Neural cell (in vitro differentiated cells): ENCODE measurements around the gene CCDC30. TPM values are rescaled to one million over a fixed set of nuclear protein-coding genes. Genes with fewer than 3 reads are reported as not detected.
A peak's percentile ranks its signal among the peaks of the same experiment; 100 is the strongest.

Experiments
- H2AFZ ChIP-seq: fragments of 200-600, 300-800 bp; sonication (generic), shearing (Covaris generic); 2 replicates; pipeline ENCODE4 v1.6.0; 2014; ENCODE audit warnings: low read depth, mild to moderate bottlenecking, antibody characterized with exemption, low read length, moderate library complexity
- H3F3A ChIP-seq: fragments of 200-600 bp; shearing (Covaris generic); 2 replicates; pipeline ENCODE4 v1.6.1; 2016; ENCODE audit warnings: mild to moderate bottlenecking, moderate library complexity, mixed read lengths, antibody characterized with exemption, low read length; ENCODE audit not compliant: insufficient read depth, poor library complexity, severe bottlenecking
- H3K27ac ChIP-seq: fragments of 200-600, 300-800 bp; sonication (generic), shearing (Covaris generic); 2 replicates; pipeline ENCODE4 v1.5.1; 2014; ENCODE audit warnings: mild to moderate bottlenecking, low read length, moderate library complexity
- H3K27me3 ChIP-seq: fragments of 300-800, 200-600 bp; sonication (generic), shearing (Covaris generic); 2 replicates; pipeline ENCODE4 v1.6.0; 2014; ENCODE audit warnings: mild to moderate bottlenecking, low read depth, low read length, moderate library complexity; ENCODE audit not compliant: insufficient read depth
- H3K36me3 ChIP-seq: fragments of 300-800, 200-600 bp; sonication (generic), shearing (Covaris generic); 2 replicates; pipeline ENCODE4 v1.5.1; 2014; ENCODE audit warnings: mild to moderate bottlenecking, antibody characterized with exemption, low read length, moderate library complexity; ENCODE audit not compliant: insufficient read depth
- H3K4me2 ChIP-seq: fragments of 300-800, 200-600 bp; sonication (generic), shearing (Covaris generic); 2 replicates; pipeline ENCODE4 v1.6.0; 2014; ENCODE audit warnings: mild to moderate bottlenecking, low read length
- H3K4me3 ChIP-seq: fragments of 300-800, 200-600 bp; sonication (generic), shearing (Covaris generic); 2 replicates; pipeline ENCODE4 v1.5.1; 2014; ENCODE audit warnings: mild to moderate bottlenecking, low read length, moderate library complexity
- H3K79me2 ChIP-seq: fragments of 200-600 bp; shearing (Covaris generic); replicated peaks from 2 replicates; pipeline ENCODE4 v1.6.0; 2014; ENCODE audit warnings: mild to moderate bottlenecking, low read length, moderate library complexity; ENCODE audit not compliant: insufficient read depth
- H3K9ac ChIP-seq: fragments of 300-800, 200-600 bp; sonication (generic), shearing (Covaris generic); 2 replicates; pipeline ENCODE4 v1.6.1; 2016; ENCODE audit warnings: mild to moderate bottlenecking, low read length, mixed read lengths
- H3K9me2 ChIP-seq: fragments of 200-600 bp; shearing (Covaris generic); 2 replicates; pipeline ENCODE4 v1.6.1; 2016; ENCODE audit warnings: mild to moderate bottlenecking, low read length, mixed read lengths; ENCODE audit not compliant: insufficient read depth
- H3K9me3 ChIP-seq: fragments of 200-600, 300-800 bp; sonication (generic), shearing (Covaris generic); 2 replicates; pipeline ENCODE4 v1.6.1; 2016; ENCODE audit warnings: mild to moderate bottlenecking, mixed run types, low read length, moderate library complexity, mixed read lengths
- H4K20me1 ChIP-seq: fragments of 200-600 bp; shearing (Covaris generic); 2 replicates; pipeline ENCODE4 v1.6.1; 2016; ENCODE audit warnings: mild to moderate bottlenecking, mixed run types; ENCODE audit not compliant: insufficient read depth
- EP300 ChIP-seq: fragments of 450-650 bp; conservative IDR thresholded peaks from 2 replicates; pipeline ENCODE4 v1.6.1; 2014; ENCODE audit warnings: antibody characterized with exemption, mild to moderate bottlenecking, moderate library complexity; ENCODE audit not compliant: poor library complexity, severe bottlenecking
- EZH2 ChIP-seq: fragments of 200-600, 300-800 bp; shearing (Covaris generic), sonication (generic); IDR thresholded peaks from 2 replicates; pipeline ENCODE4 v1.6.1; 2014; ENCODE audit warnings: antibody characterized with exemption, low read length, borderline replicate concordance, mild to moderate bottlenecking; ENCODE audit not compliant: insufficient read depth, poor library complexity, severe bottlenecking
- MXI1 ChIP-seq: fragments of 450-650 bp; conservative IDR thresholded peaks from 2 replicates; pipeline ENCODE4 v1.6.1; 2014; ENCODE audit warnings: antibody characterized with exemption, mild to moderate bottlenecking; ENCODE audit not compliant: poor library complexity, severe bottlenecking
- POLR2AphosphoS5 ChIP-seq: IDR thresholded peaks from 2 replicates; pipeline ENCODE4 v1.6.1; 2012
- RAD21 ChIP-seq: fragments of 450-650 bp; conservative IDR thresholded peaks from 2 replicates; pipeline ENCODE4 v1.6.1; 2014; ENCODE audit warnings: antibody characterized with exemption, mild to moderate bottlenecking, moderate library complexity
- SMC3 ChIP-seq: fragments of 450-650 bp; conservative IDR thresholded peaks from 2 replicates; pipeline ENCODE4 v1.6.1; 2014; ENCODE audit warnings: antibody characterized with exemption, mild to moderate bottlenecking, moderate library complexity; ENCODE audit not compliant: poor library complexity
- TAF1 ChIP-seq: IDR thresholded peaks from 2 replicates; pipeline ENCODE4 v1.6.1; 2012; ENCODE audit warnings: low read depth
- polyA plus RNA-seq: library from polyadenylated mRNA; depleted of rRNA; stranded (reverse); fragments of >200 nt; gene quantifications from 2 replicates; pipeline ENCODE4 v1.2.3, GENCODE V29; 2014
- TF ChIP-seq, protein P1 (sequence below): IDR thresholded peaks from 2 replicates; pipeline ENCODE4 v1.6.1; 2012; ENCODE audit warnings: borderline replicate concordance
- TF ChIP-seq, protein P2 (sequence below): fragments of 450-650 bp; IDR thresholded peaks from 2 replicates; pipeline ENCODE4 v1.5.1; 2014; ENCODE audit warnings: antibody characterized with exemption, mild to moderate bottlenecking, moderate library complexity; ENCODE audit not compliant: poor library complexity, severe bottlenecking

The CCDC30 gene
- polyA plus RNA-seq, 1 donor from 2014 or later, result 13.2 TPM

DNA sequence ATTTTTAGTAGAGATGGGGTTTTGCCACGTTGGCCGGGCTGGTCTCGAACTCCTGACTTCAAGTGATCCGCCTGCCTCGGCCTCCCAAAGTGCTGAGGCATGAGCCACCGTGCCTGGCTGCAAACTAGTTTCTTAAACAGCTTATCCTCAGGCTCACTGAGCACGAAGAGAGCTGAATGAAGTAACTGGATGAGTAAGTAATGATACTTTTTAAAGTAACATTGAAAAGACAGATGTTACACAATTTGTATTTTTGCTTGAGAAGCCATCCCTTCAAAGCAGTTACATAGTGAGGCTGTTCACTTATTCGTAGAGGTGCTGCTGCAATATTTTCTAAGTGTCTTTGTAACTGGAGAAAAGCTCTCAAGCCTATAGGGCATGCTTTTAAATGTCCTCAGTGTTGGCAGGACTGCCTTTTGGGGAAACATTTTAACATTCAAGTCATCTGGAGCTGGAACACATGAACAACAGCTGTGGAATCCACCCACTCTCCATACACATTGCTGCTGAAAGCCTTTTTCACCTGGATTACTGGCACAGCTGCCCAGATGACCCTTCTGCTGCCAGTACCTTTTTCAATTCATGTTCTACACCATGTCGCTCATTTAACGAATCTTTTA lies 216.4 kb downstream of the CCDC30 start:
- Histone ChIP-seq H3K4me2 (no peak overlapping the region), H3K9ac (no peak overlapping the region), H3K36me3 (no peaks in the 10 kb centered on the region), H3K27ac (no peak overlapping the region), H4K20me1 (peaks cover under 1% of the 10 kb centered on the region), H3K4me3 (peak overlapping the region; percentile 74), H3F3A (peaks cover 5% of the 10 kb centered on the region), H3K79me2 (peaks cover 19% of the 10 kb centered on the region), H3K9me3 (no peaks in the 10 kb centered on the region), H3K9me2 (no peaks in the 10 kb centered on the region), H2AFZ (no peak overlapping the region), H3K27me3 (no peaks in the 10 kb centered on the region)
- no peak for TF ChIP-seq RAD21
- no peak for TF ChIP-seq EP300
- TF ChIP-seq, protein P1, sequence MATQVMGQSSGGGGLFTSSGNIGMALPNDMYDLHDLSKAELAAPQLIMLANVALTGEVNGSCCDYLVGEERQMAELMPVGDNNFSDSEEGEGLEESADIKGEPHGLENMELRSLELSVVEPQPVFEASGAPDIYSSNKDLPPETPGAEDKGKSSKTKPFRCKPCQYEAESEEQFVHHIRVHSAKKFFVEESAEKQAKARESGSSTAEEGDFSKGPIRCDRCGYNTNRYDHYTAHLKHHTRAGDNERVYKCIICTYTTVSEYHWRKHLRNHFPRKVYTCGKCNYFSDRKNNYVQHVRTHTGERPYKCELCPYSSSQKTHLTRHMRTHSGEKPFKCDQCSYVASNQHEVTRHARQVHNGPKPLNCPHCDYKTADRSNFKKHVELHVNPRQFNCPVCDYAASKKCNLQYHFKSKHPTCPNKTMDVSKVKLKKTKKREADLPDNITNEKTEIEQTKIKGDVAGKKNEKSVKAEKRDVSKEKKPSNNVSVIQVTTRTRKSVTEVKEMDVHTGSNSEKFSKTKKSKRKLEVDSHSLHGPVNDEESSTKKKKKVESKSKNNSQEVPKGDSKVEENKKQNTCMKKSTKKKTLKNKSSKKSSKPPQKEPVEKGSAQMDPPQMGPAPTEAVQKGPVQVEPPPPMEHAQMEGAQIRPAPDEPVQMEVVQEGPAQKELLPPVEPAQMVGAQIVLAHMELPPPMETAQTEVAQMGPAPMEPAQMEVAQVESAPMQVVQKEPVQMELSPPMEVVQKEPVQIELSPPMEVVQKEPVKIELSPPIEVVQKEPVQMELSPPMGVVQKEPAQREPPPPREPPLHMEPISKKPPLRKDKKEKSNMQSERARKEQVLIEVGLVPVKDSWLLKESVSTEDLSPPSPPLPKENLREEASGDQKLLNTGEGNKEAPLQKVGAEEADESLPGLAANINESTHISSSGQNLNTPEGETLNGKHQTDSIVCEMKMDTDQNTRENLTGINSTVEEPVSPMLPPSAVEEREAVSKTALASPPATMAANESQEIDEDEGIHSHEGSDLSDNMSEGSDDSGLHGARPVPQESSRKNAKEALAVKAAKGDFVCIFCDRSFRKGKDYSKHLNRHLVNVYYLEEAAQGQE, result no peak
- no peak for TF ChIP-seq SMC3

DNA sequence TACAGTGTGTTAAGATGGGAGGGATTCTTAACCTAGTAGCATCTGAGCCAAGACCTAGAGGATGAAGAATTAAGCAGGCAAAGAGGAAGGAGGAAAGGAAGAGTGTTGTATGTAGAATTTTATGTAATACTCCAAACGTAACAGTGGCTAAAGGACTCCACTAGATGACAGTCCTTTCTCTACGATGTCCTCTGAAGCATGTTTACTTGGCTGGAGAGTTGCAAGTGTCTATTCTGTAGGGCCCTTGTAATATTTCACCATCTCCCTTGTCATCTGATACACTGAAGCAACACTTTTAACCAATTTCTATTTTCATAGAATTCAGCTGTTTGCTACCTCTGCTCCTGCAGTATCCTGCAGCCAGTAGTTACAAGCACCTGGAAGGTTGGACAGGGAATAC lies 217.0 kb downstream of the CCDC30 start:
- Histone ChIP-seq H3F3A (peaks cover 5% of the 10 kb centered on the region), H3K27ac (no peak overlapping the region), H3K9me3 (no peaks in the 10 kb centered on the region), H4K20me1 (peaks cover 5% of the 10 kb centered on the region), H3K9ac (no peak overlapping the region), H3K79me2 (peaks cover 25% of the 10 kb centered on the region), H3K4me3 (peak overlapping the region; percentile 74), H3K9me2 (no peaks in the 10 kb centered on the region), H3K27me3 (no peaks in the 10 kb centered on the region), H2AFZ (no peak overlapping the region), H3K36me3 (no peaks in the 10 kb centered on the region), H3K4me2 (peak overlapping the region; percentile 66)
- TF ChIP-seq TAF1, result no peak
- TF ChIP-seq, protein P2, sequence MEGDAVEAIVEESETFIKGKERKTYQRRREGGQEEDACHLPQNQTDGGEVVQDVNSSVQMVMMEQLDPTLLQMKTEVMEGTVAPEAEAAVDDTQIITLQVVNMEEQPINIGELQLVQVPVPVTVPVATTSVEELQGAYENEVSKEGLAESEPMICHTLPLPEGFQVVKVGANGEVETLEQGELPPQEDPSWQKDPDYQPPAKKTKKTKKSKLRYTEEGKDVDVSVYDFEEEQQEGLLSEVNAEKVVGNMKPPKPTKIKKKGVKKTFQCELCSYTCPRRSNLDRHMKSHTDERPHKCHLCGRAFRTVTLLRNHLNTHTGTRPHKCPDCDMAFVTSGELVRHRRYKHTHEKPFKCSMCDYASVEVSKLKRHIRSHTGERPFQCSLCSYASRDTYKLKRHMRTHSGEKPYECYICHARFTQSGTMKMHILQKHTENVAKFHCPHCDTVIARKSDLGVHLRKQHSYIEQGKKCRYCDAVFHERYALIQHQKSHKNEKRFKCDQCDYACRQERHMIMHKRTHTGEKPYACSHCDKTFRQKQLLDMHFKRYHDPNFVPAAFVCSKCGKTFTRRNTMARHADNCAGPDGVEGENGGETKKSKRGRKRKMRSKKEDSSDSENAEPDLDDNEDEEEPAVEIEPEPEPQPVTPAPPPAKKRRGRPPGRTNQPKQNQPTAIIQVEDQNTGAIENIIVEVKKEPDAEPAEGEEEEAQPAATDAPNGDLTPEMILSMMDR, result no peak
- TF ChIP-seq RAD21, result no peak
- TF ChIP-seq SMC3, result no peak
- TF ChIP-seq, protein P1, result no peak
- no peak for TF ChIP-seq MXI1
- TF ChIP-seq EZH2, result no peak
- no peak for TF ChIP-seq EP300
- no peak for TF ChIP-seq POLR2AphosphoS5
